AG08396 (cell line): ENCODE results near the gene TRAF2.
"Not testable (repeated sequence)": the region's sequence is repeated elsewhere in the genome, so short reads cannot be mapped to it uniquely, and the experiment has no call there.

Experiments used
- DNase-seq: peaks from one replicate; pipeline ENCODE4 v3.0.0; 2012; ENCODE audit warnings: low spot score, mixed read lengths

Gene TRAF2

GRCh38 chr9:136857581-136858412, 28.5 kb upstream of the TRAF2 start:
- no peak for DNase-seq

DNA sequence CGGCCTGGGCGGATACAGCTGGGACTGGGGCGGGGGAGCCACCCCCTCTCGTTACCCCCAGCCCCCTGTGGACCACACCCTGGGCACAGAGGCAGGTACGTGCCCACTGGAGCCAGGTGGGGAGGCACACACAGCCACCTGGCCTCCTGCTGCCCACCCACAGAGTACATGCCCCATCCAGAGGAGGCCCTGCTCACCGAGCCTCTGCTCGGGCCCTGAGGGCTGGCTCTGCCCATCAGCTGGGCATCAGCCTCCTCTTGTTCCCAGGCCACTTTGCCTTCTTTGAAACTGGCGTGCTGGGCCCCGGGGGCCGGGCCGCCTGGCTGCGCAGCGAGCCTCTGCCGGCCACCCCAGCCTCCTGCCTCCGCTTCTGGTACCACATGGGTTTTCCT, 27.9 kb upstream of the TRAF2 start:
- no peak for DNase-seq

- DNase-seq, result peak; percentile 75
These were observed 27.2 kb upstream of the TRAF2 start for GRCh38 chr9:136858844-136859757.

- DNase-seq, result no peak
These were observed 25.8 kb upstream of the TRAF2 start for GRCh38 chr9:136860529-136860928.

GRCh38 chr9:136860933-136861873, 25.1 kb upstream of the TRAF2 start:
- DNase-seq, result no peak

GRCh38 chr9:136861874-136862457, 24.4 kb upstream of the TRAF2 start:
- DNase-seq, result no peak

DNA sequence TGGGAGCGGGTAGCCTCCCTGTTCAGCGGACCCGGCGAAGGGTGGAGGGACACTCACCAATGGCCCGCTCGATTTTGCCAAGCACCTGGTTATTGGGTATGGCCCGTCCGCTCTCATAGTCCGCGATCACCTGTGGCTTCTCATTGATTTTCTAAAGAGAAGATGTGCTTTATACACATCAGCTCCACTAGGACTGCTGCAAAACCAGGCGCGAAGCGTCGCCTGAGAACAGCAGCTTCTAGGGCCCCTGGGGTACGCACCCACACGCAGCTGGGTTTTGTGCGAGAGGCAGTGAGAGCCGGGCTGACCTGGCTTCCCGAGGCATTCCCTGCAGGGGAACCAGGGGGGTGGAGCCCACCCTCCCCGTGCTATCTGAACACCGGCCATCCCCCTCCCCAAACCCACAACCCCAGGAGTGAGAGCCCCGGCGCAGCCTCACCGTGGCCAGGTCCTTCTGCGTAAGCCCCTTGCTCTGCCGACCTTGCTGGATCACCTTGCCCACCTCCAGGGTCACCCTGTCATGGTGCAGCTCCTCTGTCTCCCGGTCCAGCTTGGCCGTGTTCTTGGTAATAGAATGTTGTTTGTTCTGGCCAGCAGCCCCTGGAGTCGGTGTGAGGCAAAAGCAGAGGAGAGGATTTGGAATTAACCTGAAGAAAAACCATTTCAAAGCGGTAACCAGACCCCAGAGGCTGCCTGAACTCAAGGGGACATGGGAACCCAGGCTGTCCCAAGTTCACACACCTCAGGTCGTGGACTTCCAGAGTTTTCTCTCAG, 23.3 kb upstream of the TRAF2 start:
- no peak for DNase-seq

GRCh38 chr9:136863623-136864273, 22.6 kb upstream of the TRAF2 start:
- DNase-seq, result no peak

DNA sequence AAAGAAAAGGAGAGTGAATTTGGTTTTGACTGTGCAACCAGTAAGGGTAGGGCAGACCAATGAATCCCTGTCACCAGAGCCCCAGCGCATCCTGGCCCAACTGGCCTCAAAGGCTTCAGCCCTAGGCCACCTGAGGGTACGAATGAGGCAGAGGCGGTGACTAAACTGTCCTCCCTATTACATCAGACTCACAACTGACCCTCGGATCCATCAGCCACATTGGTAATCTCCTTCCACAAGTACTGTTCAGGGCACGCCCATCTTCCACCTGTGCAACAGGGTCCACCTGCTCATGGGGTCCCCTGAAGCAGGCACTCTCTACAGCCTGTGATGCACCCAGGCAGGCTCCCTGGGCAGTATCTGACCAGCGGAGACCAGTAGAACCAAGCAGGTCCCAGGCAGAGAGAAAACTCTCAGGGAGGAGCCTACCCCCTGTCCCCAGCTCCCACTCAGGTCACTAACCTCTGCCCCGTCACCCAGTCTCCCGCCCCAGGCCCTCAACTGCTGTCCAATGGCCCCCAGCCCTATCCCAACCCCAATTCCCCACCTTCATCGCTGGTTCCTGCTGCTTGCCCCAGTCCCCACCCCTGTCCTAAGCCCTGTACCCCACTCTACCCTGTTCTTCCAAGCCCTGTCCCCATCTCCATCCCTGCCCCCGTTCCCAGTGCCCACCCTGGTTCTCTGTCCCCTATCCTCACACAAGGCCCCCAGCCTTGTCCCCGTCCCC, 21.1 kb upstream of the TRAF2 start:
- DNase-seq, result no peak

DNA sequence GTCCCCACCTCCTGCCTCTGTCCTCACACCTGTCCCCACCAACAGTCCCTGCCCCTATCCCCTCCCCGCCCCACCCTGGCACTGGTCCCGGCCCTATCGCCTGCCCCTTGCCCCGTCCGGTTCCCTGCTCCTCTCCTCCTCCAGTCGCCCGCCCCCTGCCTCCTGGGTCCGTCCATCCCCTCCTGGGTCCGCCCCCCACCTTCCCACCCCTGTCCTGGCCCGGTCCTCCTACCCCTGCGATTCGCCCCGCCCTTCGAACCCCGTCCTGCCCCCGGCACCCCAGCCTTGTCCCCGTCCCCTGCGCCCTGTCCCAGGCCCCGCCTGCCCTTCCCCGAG, 20.6 kb upstream of the TRAF2 start:
- DNase-seq, result no peak

DNA sequence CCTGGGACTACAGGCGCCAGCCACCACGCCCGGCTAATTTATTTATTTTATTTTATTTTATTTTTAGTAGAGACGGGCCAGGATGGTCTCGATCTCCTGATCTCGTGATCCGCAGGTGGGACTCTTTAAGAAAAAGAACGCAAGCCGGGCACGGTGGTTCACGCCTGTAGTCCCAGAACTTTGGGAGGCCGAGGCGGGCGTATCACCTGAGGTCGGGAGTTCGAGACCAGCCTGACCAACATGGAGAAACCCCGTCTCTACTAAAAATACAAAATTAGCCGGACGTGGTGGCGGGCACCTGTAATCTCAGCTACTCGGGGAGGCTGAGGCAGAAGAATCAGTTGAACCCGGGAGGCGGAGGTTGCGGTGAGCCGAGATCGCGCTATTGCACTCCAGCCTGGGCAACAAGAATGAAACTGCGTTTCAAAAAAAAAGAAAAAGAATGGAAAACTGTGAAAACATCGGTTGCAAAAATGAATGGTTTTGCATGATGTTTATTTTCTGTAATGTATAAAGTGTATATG, 19.4 kb upstream of the TRAF2 start:
- DNase-seq, result not testable (repeated sequence)

DNA sequence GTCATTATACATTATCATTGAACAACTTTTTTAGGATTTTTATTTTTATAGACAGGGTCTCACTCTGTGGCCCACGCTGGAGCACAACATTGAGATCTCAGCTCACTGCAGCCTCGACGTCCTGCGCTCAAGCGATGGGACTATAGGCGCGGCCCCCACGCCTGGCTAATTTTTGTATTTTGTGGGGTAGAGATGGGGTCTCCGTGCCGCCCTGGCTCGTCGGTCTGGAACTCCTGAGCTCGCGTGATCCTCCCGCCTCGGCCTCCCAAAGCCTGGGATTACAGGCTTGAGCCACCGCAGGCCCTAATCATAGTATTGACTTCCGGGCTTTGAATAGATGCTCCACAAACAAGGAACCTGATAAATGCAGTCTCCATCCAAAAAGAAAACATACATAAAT, 18.8 kb upstream of the TRAF2 start:
- no peak for DNase-seq

GRCh38 chr9:136867917-136868316, 18.4 kb upstream of the TRAF2 start:
- no peak for DNase-seq

GRCh38 chr9:136868644-136869043, 17.7 kb upstream of the TRAF2 start:
- DNase-seq, result no peak

GRCh38 chr9:136869611-136870010, 16.7 kb upstream of the TRAF2 start:
- DNase-seq, result not testable (repeated sequence)

DNA sequence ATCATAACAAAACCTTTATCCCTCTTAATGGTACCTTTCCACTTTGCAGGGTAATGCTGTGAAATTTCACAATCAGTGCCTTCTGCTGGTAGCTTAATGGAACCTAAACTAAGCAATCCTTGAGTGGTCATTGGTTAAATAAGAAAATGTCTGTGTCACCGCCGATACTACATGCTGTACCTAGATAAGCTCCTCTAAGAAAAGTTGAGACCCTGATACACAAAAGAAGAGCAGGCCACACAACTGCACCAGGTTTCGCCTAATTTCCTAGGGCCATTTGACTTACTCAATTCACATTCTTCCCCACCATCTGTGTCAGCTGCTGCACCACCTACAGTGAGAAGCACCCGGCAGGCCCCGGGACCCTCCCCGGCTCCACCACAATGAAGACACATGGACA, 11.2 kb upstream of the TRAF2 start:
- no peak for DNase-seq

DNA sequence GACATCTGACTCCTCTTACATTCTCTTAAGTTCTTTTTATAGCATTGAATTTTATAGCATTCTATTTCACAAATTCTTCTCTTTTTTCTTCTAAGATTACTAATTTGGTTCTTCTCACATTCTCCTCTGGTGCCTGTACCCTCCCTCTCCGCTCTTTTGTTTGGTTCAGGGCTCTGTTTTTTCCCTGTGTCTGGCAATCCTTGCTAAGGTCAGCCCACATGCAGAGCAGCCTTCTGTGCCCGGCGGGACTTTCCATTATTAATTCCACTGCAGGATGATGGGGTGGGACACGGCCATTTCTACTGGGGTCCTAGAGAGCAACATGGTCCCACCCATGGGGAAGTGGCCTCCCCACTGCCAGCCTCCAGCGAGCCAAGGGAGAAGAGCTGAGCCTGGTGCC, 9.8 kb upstream of the TRAF2 start:
- no peak for DNase-seq

DNA sequence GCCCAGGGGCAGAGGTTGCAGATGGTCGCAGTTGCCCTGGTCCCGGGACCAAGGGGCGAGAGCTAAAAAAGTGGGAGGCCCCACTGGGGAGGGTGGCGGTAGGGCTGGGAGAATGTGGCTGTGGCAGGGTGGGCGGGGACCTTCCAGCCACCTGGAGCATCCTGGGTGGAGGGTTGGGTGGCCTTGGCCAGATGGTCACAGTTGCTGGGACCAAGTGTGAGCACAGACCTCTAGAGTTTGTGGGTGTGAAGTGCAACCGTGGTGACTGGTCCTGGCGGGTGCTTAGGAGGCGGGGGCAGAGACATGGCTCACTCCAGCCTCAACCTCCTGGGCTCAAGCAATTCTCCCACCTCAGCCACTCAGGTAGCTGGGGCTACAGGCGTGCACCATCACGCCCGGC, 5.7 kb upstream of the TRAF2 start:
- no peak for DNase-seq

DNA sequence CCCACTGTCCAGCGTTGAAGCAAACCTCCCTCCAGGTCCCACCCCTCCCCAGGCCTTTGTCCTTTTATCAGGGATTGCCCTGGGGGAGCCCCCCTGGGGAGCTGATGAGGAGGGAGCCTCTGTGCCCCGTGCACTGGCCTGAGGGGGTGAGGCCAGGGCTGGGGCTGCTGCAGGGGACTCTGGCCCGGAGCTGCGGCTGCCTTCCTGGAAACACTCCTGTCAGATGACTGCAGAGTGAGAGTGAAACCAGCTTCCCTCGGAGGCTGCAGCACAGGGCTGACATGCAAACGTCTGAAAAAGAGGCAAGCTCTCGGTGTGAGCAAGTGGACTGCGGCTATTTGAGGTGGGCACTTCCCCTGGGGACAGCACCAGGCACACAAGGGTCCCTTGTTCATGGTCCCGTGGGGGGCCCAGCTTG, 4.6 kb upstream of the TRAF2 start:
- DNase-seq, result peak; percentile 58
